Spleen (tissue), 11 donors: ENCODE measurements around the gene CKAP2L. TPM values are rescaled to one million over a fixed set of nuclear protein-coding genes. Genes with fewer than 3 reads are reported as not detected.

Experiments used
- DNase-seq: peaks from one replicate; pipeline ENCODE4 v3.0.0-alpha.2; 2020
- H3K27ac ChIP-seq, 8 donors: fragments of 200-600 bp; sonication (generic) in 7 of 8; 1 replicate in 4 of 8; 2 replicates in 4 of 8; pipeline versions ENCODE4 v1.5.0 to v1.8.0; 2016 to 2021; ENCODE audit warnings: inconsistent platforms in 4 of 8, mild to moderate bottlenecking in 4 of 8, moderate library complexity in 1 of 8
- H3K27me3 ChIP-seq, 7 donors: fragments of 200-600 bp; sonication (generic) in 6 of 7; replicated peaks in 1 of 7; 1 replicate in 4 of 7; 2 replicates in 3 of 7; pipeline versions ENCODE4 v1.5.0 to v1.8.0; 2016 to 2021; ENCODE audit warnings: inconsistent platforms in 3 of 7, mild to moderate bottlenecking in 1 of 7
- H3K36me3 ChIP-seq, 6 donors: fragments of 200-600 bp; sonication (generic) in 5 of 6; 1 replicate in 4 of 6; 2 replicates in 2 of 6; pipeline versions ENCODE4 v1.5.0 to v1.8.0; 2016 to 2021; ENCODE audit warnings: inconsistent platforms in 2 of 6
- H3K4me1 ChIP-seq, 6 donors: fragments of 200-600 bp; sonication (generic) in 5 of 6; 1 replicate in 3 of 6; 2 replicates in 3 of 6; pipeline versions ENCODE4 v1.5.0 to v1.8.0; 2016 to 2021; ENCODE audit warnings: inconsistent platforms in 3 of 6
- H3K4me3 ChIP-seq, 8 donors: fragments of 200-600 bp; sonication (generic) in 7 of 8; 1 replicate in 4 of 8; 2 replicates in 4 of 8; pipeline versions ENCODE4 v1.5.0 to v1.8.0; 2016 to 2021; ENCODE audit warnings: inconsistent platforms in 4 of 8, mild to moderate bottlenecking in 4 of 8, moderate library complexity in 2 of 8
- H3K9me3 ChIP-seq, 8 donors: fragments of 200-600 bp; sonication (generic) in 7 of 8; 1 replicate in 4 of 8; 2 replicates in 4 of 8; pipeline versions ENCODE4 v1.5.0 to v1.8.0; 2016 to 2021; ENCODE audit warnings: inconsistent platforms in 4 of 8
- POLR2A ChIP-seq, 3 donors: fragments of 450-650 bp; IDR thresholded peaks; one replicate each; pipeline ENCODE4 v1.5.1; 2017; ENCODE audit warnings: antibody characterized with exemption in 3 of 3, mild to moderate bottlenecking in 1 of 3
- POLR2AphosphoS5 ChIP-seq, 3 donors: sonication (generic); formaldehyde crosslinking; IDR thresholded peaks; one replicate each; pipeline ENCODE4 v1.5.1; 2017; ENCODE audit warnings: antibody characterized with exemption in 3 of 3
- WGBS, 5 donors: extraction: QIAGEN DNeasy Blood & Tissue Kit in 3 of 5; methylation state at CpG; one replicate each; pipeline versions ENCODE4 v1.1.5 to v1.1.7; 2013 to 2018; 5-methylcytosine and 5-hydroxymethylcytosine counted together
- intact Hi-C: fragments of 100-400 bp; cut with DNase I; formaldehyde crosslinking; loops from one replicate; pipeline ENCODE4 v1.15.0; 2023; ENCODE audit warnings: low total_unique reads
- polyA plus RNA-seq, 3 donors: library from polyadenylated mRNA; stranded (reverse); fragments of 200-250 nt; gene quantifications; one replicate each; pipeline ENCODE4 v1.2.1, GENCODE V29; 2013
- total RNA-seq, 7 donors: library from RNA; depleted of rRNA in 3 of 7; stranded (reverse); fragments of >200 nt in 3 of 7; fragmentation: NEBNext Ultra II Directional in 4 of 7; extraction: Animal tissue kit (Norgen Biotek cat#: 25700) in 4 of 7; gene quantifications; one replicate each; pipeline versions ENCODE4 v1.1.0 to v1.2.1, GENCODE V29; 2016 to 2021
- TF ChIP-seq, protein P1 (sequence below), 11 experiments: fragments of 200-600 bp in 7 of 11; fragments of 450-650 bp in 4 of 11; sonication (generic) in 4 of 11; IDR thresholded peaks in 8 of 11; conservative IDR thresholded peaks in 3 of 11; 1 replicate in 7 of 11; 2 replicates in 4 of 11; pipeline versions ENCODE4 v1.4.0 to v1.8.0; 2016 to 2021; ENCODE audit warnings: antibody characterized with exemption in 11 of 11, inconsistent platforms in 4 of 11, mild to moderate bottlenecking in 1 of 11
- donor health status: healthy with polysubstance abuse.
- donor health status: DM: no; HTN: no; CAD: no; lungs with moderate emphysema.
- donor health status: DM: no; HTN: no; CAD: no.
- donor health status: Bipolar disorder and iron deficiency.
- donor health status: healthy.
- donor health status: DM: no; HTN: no; CAD: no.
- donor health status: DM: yes; HTN: yes; CAD: no.

The CKAP2L gene
- total and polyA plus RNA-seq, 10 donors: 0.20 to 3.5 (median 1.5) TPM

DNA sequence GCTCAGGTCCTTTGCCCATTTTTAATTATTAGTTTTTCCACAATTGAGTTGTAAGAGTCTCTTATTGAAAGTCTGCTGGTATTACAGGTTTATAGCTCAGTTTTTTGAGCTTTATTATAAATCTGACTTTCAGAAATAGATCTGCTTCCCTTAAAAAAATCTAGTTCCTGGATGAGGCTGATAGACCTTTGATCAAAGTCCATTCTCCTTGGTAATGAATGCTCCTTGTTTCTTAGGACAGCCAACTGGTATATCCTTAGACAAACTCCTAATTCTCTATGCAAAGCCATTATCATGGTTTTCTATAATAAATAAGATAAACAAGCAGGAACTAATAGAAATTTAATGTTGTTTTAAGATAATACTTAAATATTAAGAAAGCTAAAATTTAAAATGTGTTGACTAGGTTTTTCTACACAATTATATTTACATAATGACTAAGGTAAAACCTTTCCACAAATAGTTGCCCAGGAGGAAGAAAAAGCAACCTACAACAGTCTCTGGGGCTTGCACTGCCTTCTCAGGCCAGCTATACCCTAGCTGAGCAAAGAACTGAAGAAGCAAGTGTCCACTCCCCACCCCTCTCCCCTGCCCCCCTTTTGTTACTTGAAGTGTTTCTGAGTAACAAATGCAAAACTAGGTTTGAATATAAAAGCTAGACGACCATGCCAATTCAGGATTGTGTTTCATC lies 26.7 kb downstream of the CKAP2L start:
- no peaks in the 10 kb centered on the region for H3K9me3 ChIP-seq
- H3K27ac ChIP-seq: no peak overlapping the region
- H3K4me1 ChIP-seq: no peaks in the 10 kb centered on the region
- peaks cover 0 to 59% (median 0%) of the 10 kb centered on the region in 6 donors for H3K36me3 ChIP-seq
- no peaks in the 10 kb centered on the region for H3K27me3 ChIP-seq
- intact Hi-C loops: no loop called here
- TF ChIP-seq POLR2AphosphoS5 (IDR thresholded peaks at IDR 0.05) (no peak), POLR2A (IDR thresholded peaks at IDR 0.05) (no peak)
- TF ChIP-seq, protein P1, sequence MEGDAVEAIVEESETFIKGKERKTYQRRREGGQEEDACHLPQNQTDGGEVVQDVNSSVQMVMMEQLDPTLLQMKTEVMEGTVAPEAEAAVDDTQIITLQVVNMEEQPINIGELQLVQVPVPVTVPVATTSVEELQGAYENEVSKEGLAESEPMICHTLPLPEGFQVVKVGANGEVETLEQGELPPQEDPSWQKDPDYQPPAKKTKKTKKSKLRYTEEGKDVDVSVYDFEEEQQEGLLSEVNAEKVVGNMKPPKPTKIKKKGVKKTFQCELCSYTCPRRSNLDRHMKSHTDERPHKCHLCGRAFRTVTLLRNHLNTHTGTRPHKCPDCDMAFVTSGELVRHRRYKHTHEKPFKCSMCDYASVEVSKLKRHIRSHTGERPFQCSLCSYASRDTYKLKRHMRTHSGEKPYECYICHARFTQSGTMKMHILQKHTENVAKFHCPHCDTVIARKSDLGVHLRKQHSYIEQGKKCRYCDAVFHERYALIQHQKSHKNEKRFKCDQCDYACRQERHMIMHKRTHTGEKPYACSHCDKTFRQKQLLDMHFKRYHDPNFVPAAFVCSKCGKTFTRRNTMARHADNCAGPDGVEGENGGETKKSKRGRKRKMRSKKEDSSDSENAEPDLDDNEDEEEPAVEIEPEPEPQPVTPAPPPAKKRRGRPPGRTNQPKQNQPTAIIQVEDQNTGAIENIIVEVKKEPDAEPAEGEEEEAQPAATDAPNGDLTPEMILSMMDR (IDR thresholded peaks at IDR 0.05 in 8 of 11, conservative IDR thresholded peaks at IDR 0.05 in 3 of 11): no peak
- DNase-seq: no peak
- no peak overlapping the region for H3K4me3 ChIP-seq
- 88 to 100% (median 97%) methylated on average over 1 of the region's 1 CpG for WGBS, 5 donors

DNA sequence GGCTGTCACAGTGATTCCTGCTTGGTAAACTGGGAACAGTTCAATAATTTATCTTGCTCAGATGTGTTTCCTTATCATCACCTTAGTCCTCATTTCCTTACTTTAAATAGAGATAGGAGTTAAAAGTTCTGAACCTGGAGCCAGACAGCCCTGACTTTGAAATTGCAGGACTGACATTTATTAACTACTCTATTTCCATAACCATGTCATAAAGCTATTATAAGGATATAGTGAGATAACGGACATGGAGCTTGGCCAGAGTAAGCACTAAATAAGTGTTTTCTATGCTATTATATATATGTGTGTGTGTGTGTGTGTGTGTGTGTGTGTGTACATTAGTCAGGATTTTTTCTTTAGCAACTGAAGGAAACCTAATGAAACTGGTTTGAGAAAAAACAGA lies 30.5 kb downstream of the CKAP2L start:
- Histone ChIP-seq H3K4me3 (no peak overlapping the region), H3K27ac (no peak overlapping the region), H3K27me3 (no peaks in the 10 kb centered on the region), H3K9me3 (no peaks in the 10 kb centered on the region), H3K4me1 (peaks cover 0 to 15% (median 7%) of the 10 kb centered on the region in 6 donors), H3K36me3 (peaks cover 0 to 20% (median 0%) of the 10 kb centered on the region in 6 donors)
- no peak for DNase-seq
- TF ChIP-seq, protein P1 (IDR thresholded peaks at IDR 0.05 in 8 of 11, conservative IDR thresholded peaks at IDR 0.05 in 3 of 11): no peak
- TF ChIP-seq POLR2AphosphoS5 (IDR thresholded peaks at IDR 0.05): no peak
- intact Hi-C loops: no loop called here
- WGBS, 5 donors: 59 to 79% (median 71%) methylated on average over 1 of the region's 1 CpG

DNA sequence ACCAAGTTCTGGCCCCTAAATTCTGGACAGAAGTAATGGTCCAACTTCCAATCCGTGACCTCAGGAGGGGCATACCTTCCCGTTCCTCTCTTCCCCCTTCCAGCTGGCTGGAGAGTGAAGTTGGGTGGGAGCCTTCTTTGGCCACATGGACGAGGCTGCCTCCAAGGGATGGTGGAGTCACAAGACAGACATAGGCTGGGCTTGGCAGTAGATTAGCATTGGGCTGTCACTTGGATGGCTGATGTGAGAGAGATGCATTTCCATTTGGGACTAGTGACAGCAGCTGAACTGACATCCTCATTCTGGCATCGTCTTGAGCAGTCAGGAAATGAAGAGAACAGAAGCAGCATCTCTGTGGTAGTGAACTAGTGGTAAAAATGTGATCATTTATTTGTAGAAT lies 31.0 kb downstream of the CKAP2L start:
- DNase-seq: no peak
- WGBS, 5 donors: 34 to 64% (median 56%) methylated on average over 4 of the region's 4 CpGs
- Histone ChIP-seq H3K4me3 (no peak overlapping the region), H3K27ac (no peak overlapping the region), H3K4me1 (peaks cover 0 to 19% (median 11%) of the 10 kb centered on the region in 6 donors), H3K9me3 (no peaks in the 10 kb centered on the region), H3K27me3 (no peaks in the 10 kb centered on the region), H3K36me3 (peaks cover 0 to 16% (median 0%) of the 10 kb centered on the region in 6 donors)
- TF ChIP-seq, protein P1 (IDR thresholded peaks at IDR 0.05 in 8 of 11, conservative IDR thresholded peaks at IDR 0.05 in 3 of 11): no peak
- TF ChIP-seq POLR2AphosphoS5 (IDR thresholded peaks at IDR 0.05): no peak
- TF ChIP-seq POLR2A (IDR thresholded peaks at IDR 0.05): no peak
- intact Hi-C loops: no loop called here

DNA sequence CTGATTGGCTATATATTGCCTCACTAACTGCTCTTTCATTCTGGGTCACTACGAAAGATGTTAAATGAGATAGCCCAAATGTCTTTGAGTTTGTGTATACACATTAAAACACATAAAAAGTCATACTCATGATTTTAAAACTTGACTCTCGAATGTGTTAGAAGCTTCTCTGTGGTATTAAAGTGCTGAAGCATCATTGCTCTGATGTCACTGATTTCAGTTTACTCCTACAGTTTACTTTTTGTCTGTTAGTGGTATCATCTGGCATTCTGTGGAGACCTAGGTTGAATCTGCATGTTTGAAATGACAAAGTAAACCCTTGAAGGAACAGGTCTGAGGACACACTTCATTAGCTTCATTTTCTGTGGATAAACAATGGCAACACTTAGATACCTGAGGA lies 32.9 kb downstream of the CKAP2L start:
- TF ChIP-seq POLR2A (IDR thresholded peaks at IDR 0.05) (no peak), POLR2AphosphoS5 (IDR thresholded peaks at IDR 0.05) (no peak)
- TF ChIP-seq, protein P1 (IDR thresholded peaks at IDR 0.05 in 8 of 11, conservative IDR thresholded peaks at IDR 0.05 in 3 of 11): no peak
- H3K4me1 ChIP-seq: peaks cover 2 to 39% (median 23%) of the 10 kb centered on the region in 6 donors
- no peaks in the 10 kb centered on the region for H3K36me3 ChIP-seq
- H3K9me3 ChIP-seq: no peaks in the 10 kb centered on the region
- WGBS, 5 donors: 85 to 90% (median 89%) methylated on average over 2 of the region's 2 CpGs
- DNase-seq: no peak
- intact Hi-C loops: no loop called here
- no peaks in the 10 kb centered on the region for H3K27me3 ChIP-seq
- H3K27ac ChIP-seq: no peak overlapping the region
- H3K4me3 ChIP-seq: no peak overlapping the region
